PFSK-1 (cell line): ENCODE data around the gene ABCB9.

ENCODE experiments used
- FOXP2 ChIP-seq: optimal IDR thresholded peaks from 2 replicates; pipeline ENCODE3; 2011; ENCODE audit warnings: borderline replicate concordance, control low read depth, inconsistent platforms; ENCODE audit not compliant: insufficient read depth; ENCODE audit errors: extremely low read length, extremely low read depth
- POLR2AphosphoS5 ChIP-seq: IDR thresholded peaks from 2 replicates; pipeline ENCODE4 v1.6.1; 2012; ENCODE audit warnings: low read depth, mild to moderate bottlenecking, control low read depth, low read length, moderate library complexity
- SIN3A ChIP-seq: IDR thresholded peaks from 2 replicates; pipeline ENCODE4 v1.6.1; 2012; ENCODE audit warnings: mild to moderate bottlenecking, low read length, moderate library complexity, borderline replicate concordance; ENCODE audit not compliant: insufficient read depth
- TAF1 ChIP-seq: IDR thresholded peaks from 2 replicates; pipeline ENCODE4 v1.6.1; 2012; ENCODE audit warnings: low read length, control low read depth, borderline replicate concordance; ENCODE audit not compliant: insufficient read depth
- TF ChIP-seq, protein P1 (sequence below), 2 experiments: IDR thresholded peaks; 2 replicates each; pipeline versions ENCODE4 v1.6.1 to v1.8.0; 2011 to 2012; ENCODE audit warnings: low read depth in 2 of 2, low read length in 2 of 2, control low read depth in 1 of 2, inconsistent platforms in 1 of 2, mild to moderate bottlenecking in 1 of 2, moderate library complexity in 1 of 2; ENCODE audit not compliant: insufficient read depth in 1 of 2

Gene ABCB9

DNA sequence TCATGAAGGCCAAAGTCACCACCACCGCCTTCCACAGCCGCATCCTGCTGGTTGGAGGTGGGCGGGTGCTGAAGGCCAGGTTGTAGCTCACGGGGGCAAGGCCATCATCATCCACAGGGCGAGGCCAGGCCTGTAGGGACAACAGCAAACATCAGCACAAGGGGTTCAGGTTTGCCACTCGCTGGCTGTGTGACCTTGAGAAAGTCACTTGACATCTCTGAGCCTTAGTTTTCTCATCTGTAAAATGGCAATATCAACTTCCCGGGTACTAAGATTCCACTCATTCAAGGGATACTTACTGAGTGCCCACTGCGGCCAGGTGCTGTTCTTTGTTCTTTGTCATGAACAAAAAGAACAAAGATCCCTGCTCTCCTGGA is 6.1 kb downstream of the ABCB9 start:
- TF ChIP-seq FOXP2, result no peak
- TF ChIP-seq TAF1, result no peak
- TF ChIP-seq, protein P1, sequence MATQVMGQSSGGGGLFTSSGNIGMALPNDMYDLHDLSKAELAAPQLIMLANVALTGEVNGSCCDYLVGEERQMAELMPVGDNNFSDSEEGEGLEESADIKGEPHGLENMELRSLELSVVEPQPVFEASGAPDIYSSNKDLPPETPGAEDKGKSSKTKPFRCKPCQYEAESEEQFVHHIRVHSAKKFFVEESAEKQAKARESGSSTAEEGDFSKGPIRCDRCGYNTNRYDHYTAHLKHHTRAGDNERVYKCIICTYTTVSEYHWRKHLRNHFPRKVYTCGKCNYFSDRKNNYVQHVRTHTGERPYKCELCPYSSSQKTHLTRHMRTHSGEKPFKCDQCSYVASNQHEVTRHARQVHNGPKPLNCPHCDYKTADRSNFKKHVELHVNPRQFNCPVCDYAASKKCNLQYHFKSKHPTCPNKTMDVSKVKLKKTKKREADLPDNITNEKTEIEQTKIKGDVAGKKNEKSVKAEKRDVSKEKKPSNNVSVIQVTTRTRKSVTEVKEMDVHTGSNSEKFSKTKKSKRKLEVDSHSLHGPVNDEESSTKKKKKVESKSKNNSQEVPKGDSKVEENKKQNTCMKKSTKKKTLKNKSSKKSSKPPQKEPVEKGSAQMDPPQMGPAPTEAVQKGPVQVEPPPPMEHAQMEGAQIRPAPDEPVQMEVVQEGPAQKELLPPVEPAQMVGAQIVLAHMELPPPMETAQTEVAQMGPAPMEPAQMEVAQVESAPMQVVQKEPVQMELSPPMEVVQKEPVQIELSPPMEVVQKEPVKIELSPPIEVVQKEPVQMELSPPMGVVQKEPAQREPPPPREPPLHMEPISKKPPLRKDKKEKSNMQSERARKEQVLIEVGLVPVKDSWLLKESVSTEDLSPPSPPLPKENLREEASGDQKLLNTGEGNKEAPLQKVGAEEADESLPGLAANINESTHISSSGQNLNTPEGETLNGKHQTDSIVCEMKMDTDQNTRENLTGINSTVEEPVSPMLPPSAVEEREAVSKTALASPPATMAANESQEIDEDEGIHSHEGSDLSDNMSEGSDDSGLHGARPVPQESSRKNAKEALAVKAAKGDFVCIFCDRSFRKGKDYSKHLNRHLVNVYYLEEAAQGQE (IDR thresholded peaks at IDR 0.05; ENCODE audit: insufficient read depth in 1 of 2, low read depth in 2 of 2, low read length in 2 of 2), result no peak
- no peak for TF ChIP-seq POLR2AphosphoS5
- TF ChIP-seq SIN3A, result no peak

DNA sequence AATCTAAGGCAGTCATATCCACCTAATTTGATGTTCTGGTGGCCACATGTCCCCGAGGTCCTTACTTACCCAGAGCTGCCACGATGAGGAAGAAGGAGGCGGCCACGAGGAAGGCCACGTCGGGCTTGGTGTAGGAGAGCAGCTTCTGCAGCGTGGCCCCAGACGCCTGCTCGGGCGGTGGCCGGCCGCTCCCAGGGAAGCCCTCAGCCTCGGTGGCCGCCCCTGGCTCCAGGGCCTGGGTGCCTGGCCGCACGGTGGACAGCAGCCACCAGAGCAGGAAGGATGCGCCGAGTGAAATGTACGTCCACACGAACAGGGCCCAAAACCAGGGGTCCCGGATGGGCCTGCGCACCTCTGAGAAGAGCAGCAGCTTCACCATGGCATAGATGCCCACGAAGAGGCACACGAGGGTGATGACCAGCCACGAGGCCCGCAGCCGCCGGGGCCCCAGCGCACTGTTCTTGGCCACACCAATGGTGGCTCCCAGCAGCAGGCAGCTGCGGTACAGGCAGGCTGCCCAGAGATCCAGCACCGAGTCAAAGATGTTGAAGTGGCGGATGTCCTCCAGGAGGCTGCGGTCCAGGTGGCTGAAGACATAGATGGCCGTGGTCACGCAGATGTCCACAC is 6.6 kb downstream of the ABCB9 start:
- no peak for TF ChIP-seq TAF1

DNA sequence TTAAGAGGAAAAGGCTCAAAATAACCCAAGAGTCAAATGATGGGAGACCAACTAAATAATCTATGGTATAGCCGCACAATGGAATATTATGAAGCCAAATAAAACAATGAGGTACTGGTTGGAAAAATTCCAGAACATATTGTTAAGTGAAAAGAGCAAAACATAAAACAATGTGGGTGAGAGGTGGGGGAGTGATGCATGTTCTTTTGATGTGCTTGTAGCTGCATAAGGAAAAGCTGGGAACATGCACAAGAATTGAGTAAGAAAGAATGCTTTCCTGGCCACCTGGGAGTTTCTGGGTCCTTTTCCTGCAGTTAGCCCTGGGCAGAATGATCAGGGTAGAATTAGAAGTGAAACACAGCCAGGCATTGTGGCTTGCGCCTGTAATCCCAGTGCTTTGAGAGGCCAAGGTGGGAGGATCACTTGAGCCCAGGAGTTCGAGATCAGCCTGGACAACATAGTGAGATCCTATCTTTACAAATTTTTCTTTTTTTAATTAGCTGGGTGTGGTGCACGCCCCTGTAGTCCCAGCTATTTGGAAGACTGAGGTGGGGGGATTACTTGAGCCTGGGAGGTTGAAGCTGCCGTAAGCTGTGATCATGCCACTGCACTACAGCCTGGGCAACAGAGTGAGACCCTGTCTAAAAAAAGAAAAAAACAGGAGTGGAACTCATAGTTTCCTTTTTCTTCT is 7.9 kb downstream of the ABCB9 start:
- TF ChIP-seq TAF1, result no peak
- TF ChIP-seq FOXP2, result no peak
- TF ChIP-seq POLR2AphosphoS5, result no peak
- TF ChIP-seq, protein P1 (IDR thresholded peaks at IDR 0.05; ENCODE audit: insufficient read depth in 1 of 2, low read depth in 2 of 2, low read length in 2 of 2), result no peak
- TF ChIP-seq SIN3A, result no peak

DNA sequence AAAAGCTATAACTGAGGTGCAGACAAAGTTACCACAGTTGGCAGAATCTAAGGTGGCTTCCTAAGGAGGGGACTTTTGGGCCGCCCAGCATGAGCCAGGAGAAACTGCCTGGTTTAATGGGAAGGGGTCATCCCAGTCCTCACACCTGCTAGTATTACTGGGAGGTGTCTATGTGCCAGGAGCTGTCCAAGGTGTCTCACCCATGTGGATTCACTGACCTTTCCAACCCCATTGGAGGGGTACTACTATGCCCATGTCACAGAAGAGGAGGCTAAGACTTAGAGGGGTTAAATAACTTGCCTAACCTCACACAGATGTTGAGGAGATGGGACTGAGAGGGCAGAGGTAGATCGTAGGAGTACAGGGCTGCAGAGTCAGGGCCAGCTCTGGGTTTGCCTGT is 10.2 kb downstream of the ABCB9 start:
- no peak for TF ChIP-seq FOXP2
- TF ChIP-seq, protein P1 (IDR thresholded peaks at IDR 0.05; ENCODE audit: insufficient read depth in 1 of 2, low read depth in 2 of 2, low read length in 2 of 2), result peak; percentile 57 to 87; a peak in 3 of 4 replicates

DNA sequence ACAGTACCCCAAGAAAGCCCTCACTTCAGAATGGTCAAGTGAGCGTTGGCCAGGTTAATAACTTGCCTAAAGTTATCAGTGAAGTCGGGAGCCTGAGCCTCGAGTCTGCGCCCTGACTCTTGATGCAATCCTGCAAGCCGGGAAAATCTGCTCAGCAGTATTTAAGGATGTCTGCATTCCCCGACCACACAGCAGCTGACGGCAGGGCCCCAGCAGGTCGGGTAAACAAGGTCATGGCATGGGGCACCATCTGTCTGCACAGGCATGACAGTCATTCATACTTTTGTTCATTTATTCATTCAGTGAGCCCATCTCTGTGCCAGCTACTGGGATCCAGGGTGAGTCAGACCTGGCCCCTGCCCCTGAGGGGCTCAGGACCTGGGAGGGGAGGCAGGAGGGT is 11.1 kb downstream of the ABCB9 start:
- TF ChIP-seq POLR2AphosphoS5 (no peak), FOXP2 (no peak)
- TF ChIP-seq, protein P1 (IDR thresholded peaks at IDR 0.05; ENCODE audit: insufficient read depth in 1 of 2, low read depth in 2 of 2, low read length in 2 of 2), result no peak
